ENCODE data around the gene MAMLD1.
"Not testable (repeated sequence)": the region's sequence is repeated elsewhere in the genome, so short reads cannot be mapped to it uniquely, and the experiment has no call there.

Gene MAMLD1, protein sequence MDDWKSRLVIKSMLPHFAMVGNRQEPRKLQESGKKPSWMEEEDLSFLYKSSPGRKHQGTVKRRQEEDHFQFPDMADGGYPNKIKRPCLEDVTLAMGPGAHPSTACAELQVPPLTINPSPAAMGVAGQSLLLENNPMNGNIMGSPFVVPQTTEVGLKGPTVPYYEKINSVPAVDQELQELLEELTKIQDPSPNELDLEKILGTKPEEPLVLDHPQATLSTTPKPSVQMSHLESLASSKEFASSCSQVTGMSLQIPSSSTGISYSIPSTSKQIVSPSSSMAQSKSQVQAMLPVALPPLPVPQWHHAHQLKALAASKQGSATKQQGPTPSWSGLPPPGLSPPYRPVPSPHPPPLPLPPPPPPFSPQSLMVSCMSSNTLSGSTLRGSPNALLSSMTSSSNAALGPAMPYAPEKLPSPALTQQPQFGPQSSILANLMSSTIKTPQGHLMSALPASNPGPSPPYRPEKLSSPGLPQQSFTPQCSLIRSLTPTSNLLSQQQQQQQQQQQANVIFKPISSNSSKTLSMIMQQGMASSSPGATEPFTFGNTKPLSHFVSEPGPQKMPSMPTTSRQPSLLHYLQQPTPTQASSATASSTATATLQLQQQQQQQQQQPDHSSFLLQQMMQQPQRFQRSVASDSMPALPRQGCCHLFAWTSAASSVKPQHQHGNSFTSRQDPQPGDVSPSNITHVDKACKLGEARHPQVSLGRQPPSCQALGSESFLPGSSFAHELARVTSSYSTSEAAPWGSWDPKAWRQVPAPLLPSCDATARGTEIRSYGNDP

DNA sequence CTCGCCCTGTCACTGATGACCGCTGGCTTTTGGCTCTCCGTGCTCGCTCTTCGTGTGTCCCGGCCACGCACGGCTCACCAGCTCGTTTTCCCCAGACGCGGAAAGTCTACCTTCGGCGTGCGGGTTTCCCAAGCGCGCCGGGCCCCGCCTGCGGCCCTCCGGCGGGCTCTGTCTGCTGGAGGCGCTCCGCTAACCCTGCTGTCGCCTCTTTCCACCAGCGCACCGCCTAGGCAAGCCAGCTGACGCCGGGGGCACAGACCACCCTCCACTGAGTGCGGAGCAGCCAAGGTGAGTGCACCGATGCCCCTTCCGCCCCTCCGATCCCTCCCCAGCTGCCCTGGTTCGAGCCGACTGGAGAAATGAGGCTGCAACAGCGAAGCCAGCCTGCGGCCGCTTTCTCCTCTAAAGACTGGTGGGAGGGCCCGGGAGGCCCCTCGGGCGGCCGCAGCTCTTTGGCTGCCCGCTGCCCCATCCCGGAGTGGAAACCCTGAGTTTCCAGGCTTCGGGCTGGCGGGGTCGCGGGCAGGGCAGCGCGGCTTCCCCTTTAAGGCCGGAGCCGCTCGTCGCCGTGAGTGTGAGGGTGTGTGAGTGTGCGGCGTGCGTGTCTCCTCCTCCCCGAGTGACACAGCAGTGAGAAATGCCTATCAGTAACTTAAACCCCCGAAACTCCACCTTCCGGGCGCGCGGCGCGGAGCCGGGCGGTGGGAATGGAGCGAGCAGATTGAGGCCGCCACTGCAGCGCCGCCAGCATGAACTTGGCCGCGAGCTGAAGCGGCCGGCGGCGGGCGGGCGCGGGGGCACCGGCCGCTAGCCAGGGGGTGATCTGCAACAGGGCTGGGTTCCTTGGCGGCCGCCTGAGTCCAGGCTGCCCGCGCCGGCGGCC, at the start of gene MAMLD1:
TSS of gene MAMLD1 (plus strand) at position 719 of the 883 bp plus-strand sequence. CDS start 82,200 bp downstream, outside the sequence.
- DNase-seq: peak; percentile 59

DNA sequence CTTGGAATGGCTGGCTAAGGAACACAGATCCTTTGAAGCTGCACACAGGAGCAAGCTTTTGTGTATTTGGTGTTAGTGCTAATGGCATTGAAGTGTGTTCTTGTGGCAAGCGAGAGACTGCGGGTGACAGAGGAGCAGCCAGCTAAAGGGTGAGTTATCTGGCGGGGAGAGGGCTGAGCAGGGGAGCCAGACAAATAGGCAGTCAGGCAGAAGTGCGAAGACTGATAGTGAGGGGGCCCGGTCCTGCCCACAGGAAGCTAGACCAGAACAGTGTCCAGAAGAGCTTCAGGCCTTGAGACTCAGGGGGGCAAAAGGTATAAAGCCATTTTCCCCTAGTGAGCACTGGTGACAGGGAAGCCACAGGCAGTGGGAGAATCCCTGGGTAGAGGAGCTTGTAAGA, 49.6 kb upstream of the MAMLD1 start:
- no peak for DNase-seq

DNA sequence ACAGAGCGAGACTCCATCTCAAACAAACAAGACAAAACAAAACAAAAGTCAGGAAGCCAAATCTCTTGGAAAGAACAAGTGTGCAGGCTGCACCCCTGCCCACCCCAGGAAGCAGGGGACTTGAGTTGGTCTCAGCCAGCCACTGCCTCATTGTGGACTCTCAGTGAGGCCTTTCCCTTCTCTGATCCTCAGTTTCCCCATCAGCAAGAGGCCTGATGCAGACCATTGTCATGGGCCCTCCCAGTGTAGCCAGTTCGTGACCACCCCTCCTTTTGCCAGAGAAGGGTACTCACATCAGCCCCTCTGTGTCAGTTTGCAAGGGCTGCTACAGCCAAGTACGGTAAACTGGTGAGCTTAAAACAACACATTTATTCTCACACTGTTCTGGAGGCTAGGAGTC, 48.9 kb upstream of the MAMLD1 start:
- DNase-seq: no peak

DNA sequence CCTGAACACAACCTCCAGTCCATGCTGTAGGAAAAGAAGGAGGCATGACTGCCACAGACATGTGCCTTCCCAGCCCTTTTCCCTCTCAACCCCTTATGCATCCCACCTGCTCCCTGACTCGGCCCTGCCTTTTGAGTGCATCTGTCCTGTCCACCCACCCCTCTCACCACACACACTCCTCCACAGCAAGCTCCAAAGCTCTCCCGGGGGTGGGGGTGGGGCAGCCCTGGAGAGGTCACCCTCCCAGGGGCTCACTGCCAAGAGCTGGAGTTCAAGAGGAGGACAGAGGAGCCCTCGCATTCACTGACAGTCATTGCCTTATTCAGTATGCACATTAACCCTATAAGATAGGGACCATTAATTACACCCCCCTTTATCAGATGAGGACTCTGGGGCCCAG, 46.6 kb upstream of the MAMLD1 start:
- no peak for DNase-seq

DNA sequence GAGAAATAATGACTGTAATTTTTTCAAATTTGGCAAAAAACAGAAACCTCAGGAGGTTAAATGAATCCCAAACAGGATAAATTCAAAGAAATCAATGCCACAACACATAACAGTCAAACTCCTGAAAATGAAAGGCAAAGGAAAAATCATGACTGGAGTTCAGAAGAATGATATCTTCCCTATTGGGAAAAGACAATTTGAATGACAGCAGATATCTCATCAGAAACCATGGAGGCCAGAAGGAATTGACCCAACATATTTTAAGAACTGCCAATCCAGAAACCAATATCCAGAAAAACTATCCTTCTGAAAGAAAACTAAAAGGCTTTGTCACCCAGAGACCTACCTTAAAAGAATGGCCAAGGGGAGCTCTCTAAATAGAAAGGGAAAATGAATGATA, 40.1 kb upstream of the MAMLD1 start:
- DNase-seq: no peak

DNA sequence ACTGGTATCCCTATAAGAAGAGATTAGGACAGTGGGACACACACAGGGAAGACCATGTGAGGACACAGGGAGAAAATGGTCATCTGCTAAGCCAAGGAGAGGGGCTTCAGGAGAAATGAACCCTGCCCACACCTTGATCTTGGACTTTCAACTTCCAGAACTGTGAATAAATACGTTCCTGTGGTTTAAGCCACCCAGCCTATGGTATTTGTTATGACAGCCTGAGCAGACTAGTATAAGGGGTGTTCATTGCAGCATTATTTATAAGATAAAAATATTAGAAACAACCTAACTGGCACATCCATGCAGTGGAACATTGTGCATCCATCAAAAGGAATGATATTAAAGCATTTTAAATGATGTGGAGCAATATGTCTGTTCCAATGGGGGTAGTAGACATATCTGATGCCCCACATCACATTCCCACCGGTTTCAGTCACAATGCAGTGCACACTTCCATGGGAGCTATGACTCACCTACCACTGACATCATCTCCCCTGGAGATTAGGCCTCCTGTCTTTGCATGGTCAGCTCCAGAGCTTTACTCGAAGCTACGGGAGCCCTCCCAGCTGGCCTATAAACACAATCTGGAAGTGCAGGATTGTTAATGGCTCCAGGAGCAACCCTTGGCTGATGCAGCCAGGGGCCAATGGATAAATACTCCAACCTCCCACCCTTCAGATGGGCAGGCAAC, 38.9 kb upstream of the MAMLD1 start:
- DNase-seq: no peak

DNA sequence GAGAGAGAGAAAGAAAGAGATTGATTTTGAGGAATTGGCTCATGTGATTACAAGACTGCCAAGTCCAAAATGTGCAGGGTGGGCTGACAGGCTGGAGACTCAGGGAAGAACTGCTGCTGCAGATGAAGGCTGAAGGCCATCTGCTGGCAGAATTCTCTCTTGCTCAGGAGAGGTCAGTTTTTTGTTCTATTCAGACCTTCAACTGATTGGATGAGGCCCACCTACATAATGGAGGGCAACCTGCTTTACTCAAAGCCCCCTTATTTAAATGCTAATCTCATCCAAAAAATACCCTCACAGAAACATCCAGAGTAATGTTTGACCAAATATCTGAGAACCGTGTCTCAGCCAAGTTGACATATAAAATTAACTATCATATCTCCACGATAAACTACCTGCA, 38.2 kb upstream of the MAMLD1 start:
- DNase-seq: no peak

DNA sequence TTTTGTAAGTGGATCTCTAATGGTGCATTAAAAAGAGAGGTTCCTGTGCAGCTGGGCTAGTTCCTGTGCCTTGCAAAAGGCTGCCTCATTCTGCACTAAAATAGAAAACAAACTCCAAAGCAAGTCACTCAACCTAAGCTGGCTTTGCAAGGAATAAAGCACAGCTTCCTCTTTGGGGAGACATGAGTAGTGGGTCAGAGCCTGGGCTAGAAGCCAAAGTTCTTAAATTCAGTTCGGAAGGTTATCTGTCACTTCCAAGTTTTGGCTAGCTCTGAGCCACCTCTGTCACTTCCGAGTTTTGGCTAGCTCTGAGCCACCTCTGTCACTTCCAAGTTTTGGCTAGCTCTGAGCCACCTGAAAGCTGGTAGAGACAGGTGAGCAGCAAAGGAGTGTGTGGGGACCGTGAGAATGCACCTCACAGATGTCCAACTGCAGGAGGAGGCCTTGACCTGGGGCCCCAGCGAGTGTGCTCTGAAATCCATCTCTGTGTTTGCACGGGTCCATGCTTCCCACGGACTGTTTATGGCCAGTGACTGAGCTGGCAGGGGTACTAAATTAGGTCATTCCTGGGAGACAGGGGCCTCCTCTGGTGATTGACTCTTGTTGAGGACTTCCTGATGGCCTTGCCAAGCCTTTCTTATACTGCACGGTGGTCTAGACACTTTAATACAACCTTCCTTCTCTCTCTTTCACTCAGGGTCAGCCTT, 36.4 kb upstream of the MAMLD1 start:
- DNase-seq: no peak

DNA sequence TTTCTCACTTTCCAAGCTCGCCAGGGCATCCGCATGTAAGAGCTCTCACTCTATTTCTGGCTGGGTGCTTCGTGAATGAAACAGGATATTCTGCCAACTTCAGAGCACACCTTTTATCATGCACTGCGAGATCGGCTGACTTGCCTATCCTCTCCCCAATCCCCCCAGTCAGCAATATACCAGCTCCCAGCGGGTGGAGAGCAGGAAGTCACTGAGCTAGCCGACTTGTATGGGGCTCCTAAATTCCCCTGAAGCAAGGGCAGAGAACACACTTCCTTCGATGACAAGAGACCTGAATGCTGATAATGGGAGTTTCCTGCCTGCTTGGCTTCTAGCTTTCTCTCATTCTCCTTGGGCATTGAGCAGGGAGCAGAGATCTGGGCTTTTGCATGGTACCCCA, 33.8 kb upstream of the MAMLD1 start:
- no peak for DNase-seq

DNA sequence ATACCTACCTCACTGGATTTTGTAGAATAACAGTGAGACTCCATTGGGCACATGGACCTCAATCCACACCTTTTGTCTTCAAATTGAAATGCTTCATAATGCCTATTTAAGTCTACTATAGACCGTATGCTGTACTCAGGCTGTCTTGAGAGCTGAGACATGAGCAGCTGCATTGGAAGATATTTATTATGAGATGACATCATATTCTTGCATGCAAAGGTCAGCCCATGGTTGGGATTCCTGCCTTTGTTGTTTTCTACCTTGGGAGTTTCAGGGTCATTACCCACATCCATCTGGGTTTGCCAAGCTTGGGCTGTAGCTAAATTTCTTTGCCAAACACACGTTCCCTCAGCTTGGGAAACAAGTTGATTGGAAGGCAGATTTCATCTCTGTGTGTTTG, 33.2 kb upstream of the MAMLD1 start:
- DNase-seq: no peak

DNA sequence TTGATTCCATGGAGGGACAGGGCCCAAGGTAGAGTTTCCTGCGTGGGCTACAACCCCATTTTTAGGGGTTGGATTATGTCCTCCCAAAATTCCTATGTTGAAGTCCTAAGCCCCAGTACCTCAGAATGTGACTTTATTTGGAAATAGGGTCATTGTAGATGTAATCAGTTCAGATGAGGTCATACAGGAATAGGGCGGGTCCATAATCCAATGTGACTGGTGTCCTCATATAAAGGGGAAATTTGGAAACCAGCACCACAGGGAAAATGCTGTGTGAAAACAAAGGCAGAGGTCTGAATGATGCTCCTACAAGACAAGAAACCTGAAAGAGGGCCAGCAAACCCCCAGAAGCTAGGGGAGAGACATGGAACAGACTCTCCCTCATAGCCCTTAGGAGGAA, 31.1 kb upstream of the MAMLD1 start:
- no peak for DNase-seq

DNA sequence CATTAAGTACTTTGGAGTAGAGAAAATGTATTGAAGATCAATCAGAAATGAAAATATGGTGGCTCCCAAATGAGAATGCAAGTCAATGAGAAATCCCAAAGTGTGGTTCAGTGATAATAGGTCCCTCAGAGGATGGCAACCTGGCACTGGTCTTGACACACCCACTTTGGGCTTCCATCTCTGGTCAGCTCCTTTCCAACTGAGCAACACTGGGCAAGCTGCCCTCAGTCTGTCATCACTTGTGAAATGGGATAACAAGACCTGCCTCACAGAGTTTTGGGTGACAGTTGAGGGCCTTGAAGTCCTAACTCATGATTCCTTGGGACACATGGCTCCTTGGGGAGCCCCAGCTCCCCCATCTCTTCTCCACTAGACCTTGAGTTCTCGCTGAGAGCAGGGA, 29.0 kb upstream of the MAMLD1 start:
- no peak for DNase-seq

DNA sequence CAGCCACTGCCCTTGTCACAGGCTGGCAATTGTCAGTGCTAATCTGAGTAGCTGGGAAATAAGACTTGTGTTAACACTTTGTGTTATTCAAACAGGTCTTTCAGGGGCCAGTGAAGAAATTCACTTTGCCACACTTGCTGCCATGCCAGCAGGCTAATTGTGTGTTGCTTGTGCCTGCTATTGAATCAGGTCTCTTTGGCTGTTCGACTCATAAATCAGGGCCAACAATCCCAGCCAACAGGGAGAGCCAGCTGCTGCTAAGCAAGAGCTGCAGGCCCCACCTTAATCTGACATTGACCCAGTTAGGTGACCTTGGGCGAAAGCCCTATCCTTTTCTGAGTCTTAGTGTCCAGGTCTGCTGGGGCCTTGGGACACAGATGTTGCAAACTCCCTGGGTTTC, 28.1 kb upstream of the MAMLD1 start:
- no peak for DNase-seq

DNA sequence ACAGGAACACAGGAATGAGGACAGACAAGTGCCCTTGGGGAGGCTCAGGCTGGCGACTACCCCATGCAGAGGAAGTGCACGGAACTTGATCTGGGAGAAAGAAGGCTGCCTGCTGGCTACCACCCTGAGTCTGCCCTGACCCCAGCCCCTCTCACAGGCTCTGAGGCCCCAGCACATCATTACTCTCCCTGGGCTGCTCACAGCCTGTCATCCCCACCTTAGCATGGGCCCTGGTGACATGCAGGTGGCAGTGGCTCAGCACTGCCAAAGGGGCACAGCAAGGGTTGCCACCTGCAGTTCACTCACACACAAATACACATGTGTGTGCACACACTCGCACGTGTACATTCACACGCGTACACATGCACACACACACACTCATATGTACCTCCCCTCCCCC, 26.1 kb upstream of the MAMLD1 start:
- DNase-seq: no peak

DNA sequence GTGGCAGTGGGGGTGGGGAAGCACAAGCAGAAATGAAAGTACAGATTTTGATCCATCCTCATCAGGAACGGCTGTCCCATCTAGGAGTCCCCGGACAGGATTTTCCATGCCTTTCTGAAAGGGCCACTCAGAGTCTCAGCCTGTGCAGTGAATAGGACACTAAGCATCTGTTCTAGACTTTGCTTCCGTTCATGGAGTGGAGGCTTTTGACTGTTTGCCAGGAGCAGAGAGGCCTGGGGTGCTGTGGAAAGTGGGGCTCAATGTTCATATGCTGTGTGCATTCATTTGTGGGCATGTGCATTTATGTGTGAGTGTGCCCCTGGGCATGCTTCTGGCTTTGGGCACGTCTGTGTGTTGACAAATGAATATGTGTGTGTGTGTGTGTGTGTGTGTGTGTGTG, 25.6 kb upstream of the MAMLD1 start:
- no peak for DNase-seq

DNA sequence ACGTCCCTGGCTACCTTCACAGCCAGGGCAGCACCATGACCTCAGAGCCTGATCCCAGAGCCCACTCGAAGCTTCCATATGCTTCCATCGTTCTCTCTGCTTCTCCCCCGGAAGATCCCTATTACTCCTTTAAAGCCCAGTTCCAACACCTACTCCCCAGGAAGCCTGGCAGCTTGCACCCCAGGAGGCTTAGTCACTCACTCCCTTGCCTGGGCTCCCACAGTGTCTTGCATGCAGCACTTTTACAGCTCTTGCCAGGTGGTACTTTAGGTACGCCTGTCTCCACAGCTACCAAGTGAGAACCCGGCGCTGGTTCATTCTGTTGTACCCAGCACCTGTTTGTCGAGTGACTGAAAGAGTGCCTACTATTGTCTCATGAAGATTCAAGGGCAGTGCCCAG, 24.5 kb upstream of the MAMLD1 start:
- no peak for DNase-seq

DNA sequence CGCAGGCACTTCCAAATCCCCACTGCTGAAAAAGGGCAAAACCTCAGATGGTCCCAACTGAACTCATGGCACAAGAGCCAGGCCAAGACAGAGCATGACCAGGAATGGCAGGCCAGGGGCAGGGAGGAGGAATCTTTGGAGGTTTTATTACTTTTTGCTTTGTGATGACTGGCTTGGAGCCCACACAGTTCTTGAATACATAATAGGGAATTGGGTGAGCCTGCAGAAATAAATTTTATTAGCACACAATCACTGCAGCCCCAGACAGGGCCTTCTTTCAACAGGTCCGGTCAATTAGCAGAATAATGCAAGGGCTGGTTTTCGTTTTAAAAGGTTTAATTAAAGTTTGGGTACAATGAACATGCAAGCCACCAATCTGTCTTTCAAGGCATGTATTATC, 23.4 kb upstream of the MAMLD1 start:
- DNase-seq: no peak

DNA sequence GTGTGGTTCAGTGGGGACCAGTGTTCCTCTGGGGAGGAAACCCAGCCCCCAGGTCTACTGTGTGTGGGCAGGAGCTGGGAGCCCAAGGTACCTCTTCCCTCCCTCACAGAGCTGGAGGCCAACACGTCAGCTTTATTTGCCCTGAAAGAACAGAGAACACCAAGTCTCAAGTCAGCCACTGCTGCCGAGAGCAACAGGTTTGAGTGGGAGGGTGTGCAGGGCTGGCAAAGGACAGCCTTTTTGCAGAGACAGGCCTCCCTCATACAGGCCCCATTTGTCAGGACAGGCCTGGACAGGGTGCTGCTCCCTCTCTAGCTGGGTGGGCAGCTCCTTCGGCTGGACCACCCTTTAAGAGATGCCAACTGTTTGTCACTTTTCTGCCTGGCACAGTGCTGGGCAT, 22.8 kb upstream of the MAMLD1 start:
- DNase-seq: not testable (repeated sequence)

DNA sequence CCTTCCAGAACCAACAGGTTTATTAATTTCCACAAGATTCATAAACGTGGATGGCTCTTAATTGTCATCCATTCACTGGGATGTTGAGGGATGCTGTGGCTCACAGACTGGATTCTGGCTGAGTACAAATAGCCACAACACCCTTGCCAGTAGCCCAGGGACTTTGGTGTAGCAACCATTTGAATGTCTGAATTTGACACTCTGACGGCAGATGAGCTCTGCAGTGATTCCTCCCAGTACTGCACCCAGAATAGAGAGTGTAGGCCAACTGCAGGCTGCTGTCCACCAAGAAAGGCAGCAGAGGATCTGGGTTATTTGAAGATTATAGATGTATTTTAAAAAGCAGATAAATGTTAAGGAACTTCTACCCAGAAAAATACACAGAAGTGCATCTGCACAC, 15.6 kb upstream of the MAMLD1 start:
- no peak for DNase-seq

DNA sequence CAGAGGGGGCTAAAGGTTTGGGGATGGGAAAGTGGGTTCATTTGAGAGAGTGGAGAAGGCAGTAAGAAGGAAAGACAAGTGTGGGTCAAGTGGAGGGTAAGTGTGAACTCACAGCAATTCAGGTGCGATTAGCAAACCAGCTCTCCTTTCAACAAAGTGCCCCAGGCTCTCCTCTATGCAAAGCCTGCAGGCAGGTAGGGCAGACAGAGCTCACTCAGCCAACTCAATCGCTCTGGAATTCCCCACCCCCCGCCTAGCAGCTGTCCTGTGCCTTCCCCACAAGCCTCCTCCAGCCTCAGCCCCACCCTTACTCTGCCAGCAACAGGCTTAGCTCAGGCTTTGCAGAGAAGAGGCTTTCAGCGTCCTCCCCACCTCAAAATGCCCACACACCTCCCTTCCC, 14.8 kb upstream of the MAMLD1 start:
- DNase-seq: no peak

DNA sequence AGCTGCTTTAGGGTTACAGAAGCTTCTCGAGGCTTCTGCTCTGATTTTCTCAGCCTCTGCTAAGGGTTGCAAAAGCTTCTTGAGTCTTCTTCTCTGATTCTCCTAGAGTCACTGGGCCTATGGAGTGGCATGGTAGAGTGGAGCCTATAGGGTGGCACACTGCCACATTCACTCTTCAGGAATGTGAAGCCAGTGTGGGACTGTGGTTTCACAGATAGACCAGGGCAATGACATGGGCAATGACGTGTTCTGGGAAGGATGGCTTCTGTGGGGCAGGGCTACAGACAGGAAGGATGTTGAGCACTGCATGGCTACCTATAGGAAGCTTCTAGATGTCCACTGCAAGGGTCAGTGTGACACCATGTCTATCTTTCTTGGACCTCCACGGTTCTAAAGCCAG, 11.0 kb upstream of the MAMLD1 start:
- no peak for DNase-seq

DNA sequence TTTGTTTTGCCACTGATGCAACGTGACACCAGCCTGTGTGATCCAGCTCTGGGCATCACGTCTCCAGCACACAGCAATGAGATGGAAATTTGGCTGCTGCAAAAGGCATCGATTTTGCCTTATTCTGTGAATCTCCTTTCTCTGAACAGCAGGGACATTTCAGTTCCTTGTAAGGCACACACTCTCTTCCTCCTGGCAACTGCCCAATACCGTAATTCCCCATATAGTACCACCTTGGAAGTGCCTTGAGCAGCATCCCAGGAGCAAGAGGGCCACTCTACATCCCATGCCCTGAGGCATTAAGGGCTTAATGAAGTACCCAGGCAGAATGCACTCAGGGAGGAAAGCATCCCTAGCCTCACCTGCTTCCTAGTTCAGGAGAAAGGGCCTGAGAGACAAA, 10.5 kb upstream of the MAMLD1 start:
- DNase-seq: no peak

Measured in stimulated activated naive CD4-positive, alpha-beta T cell treated with Interleukin-2 at 50 U/mL for 16 hours (primary cell).